NCI-H446 (cell line): ENCODE results near the gene CDH8.
"Not testable (repeated sequence)": the region's sequence is repeated elsewhere in the genome, so short reads cannot be mapped to it uniquely, and the experiment has no call there.

Experiments used
- DNase-seq, 2 experiments: peaks; one replicate each; lab custom pipeline; 2025; lab: John Stamatoyannopoulos, UW

Gene CDH8

GRCh38 chr16:61780161-61780560 lies 256.1 kb downstream of the CDH8 start:
- no peak for DNase-seq

- DNase-seq, result no peak
These were observed 265.9 kb downstream of the CDH8 start for GRCh38 chr16:61770301-61770700.

GRCh38 chr16:61763991-61764390 lies 272.2 kb downstream of the CDH8 start:
- no peak for DNase-seq

GRCh38 chr16:61763013-61763412 lies 273.2 kb downstream of the CDH8 start:
- no peak for DNase-seq

- no peak for DNase-seq
These were observed 305.2 kb downstream of the CDH8 start for GRCh38 chr16:61730997-61731396.

GRCh38 chr16:61726701-61727100 lies 309.5 kb downstream of the CDH8 start:
- DNase-seq, result no peak

- no peak for DNase-seq
These were observed 310.1 kb downstream of the CDH8 start for GRCh38 chr16:61726125-61726524.

- DNase-seq, result no peak
These were observed 314.7 kb downstream of the CDH8 start for GRCh38 chr16:61721544-61721943.

GRCh38 chr16:61715393-61715792 lies 320.8 kb downstream of the CDH8 start:
- DNase-seq, result no peak

- no peak for DNase-seq
These were observed 322.5 kb downstream of the CDH8 start for GRCh38 chr16:61713787-61714186.

- DNase-seq, result not testable (repeated sequence)
These were observed 336.6 kb downstream of the CDH8 start for GRCh38 chr16:61699640-61700039.

- no peak for DNase-seq
These were observed 351.7 kb downstream of the CDH8 start for GRCh38 chr16:61684541-61684940.

GRCh38 chr16:61681673-61682072 lies 354.6 kb downstream of the CDH8 start:
- DNase-seq, result no peak

- no peak for DNase-seq
These were observed 355.1 kb downstream of the CDH8 start for GRCh38 chr16:61681124-61681523.

- DNase-seq, result no peak
These were observed 358.1 kb downstream of the CDH8 start for GRCh38 chr16:61678182-61678581.

- DNase-seq, result no peak
These were observed 358.5 kb downstream of the CDH8 start for GRCh38 chr16:61677776-61678175.

GRCh38 chr16:61676740-61677139 lies 359.5 kb downstream of the CDH8 start:
- no peak for DNase-seq

GRCh38 chr16:61671161-61671560 lies 365.1 kb downstream of the CDH8 start:
- DNase-seq, result no peak

- DNase-seq, result no peak
These were observed 370.7 kb downstream of the CDH8 start for GRCh38 chr16:61665512-61665911.

GRCh38 chr16:61659936-61660335 lies 376.3 kb downstream of the CDH8 start:
- no peak for DNase-seq

GRCh38 chr16:61654962-61655361 lies 381.3 kb downstream of the CDH8 start:
- DNase-seq, result no peak

- DNase-seq, result no peak
These were observed 382.7 kb downstream of the CDH8 start for GRCh38 chr16:61653544-61653943.

- no peak for DNase-seq
These were observed 390.7 kb downstream of the CDH8 start for GRCh38 chr16:61645561-61645960.

GRCh38 chr16:61644736-61645135 lies 391.5 kb downstream of the CDH8 start:
- no peak for DNase-seq

GRCh38 chr16:61617219-61617783 lies 418.9 kb downstream of the CDH8 start:
- DNase-seq, result no peak
